Neuronal stem cell (in vitro differentiated cells): ENCODE data around the gene CIT.

Experiments used
- DNase-seq: peaks from one replicate; pipeline ENCODE4 v3.0.0-alpha.2; 2013; ENCODE audit warnings: low spot score
- H2AFZ ChIP-seq: one replicate; pipeline ENCODE4 v1.6.1; 2013; ENCODE audit warnings: mild to moderate bottlenecking, low read length, inconsistent platforms
- H2AK5ac ChIP-seq: 2 replicates; pipeline ENCODE4 v1.6.1; 2013; ENCODE audit warnings: low read depth, mild to moderate bottlenecking, inconsistent platforms, low read length, moderate library complexity, mixed read lengths
- H2BK120ac ChIP-seq: 2 replicates; pipeline ENCODE4 v1.6.1; 2013; ENCODE audit warnings: low read depth, mild to moderate bottlenecking, inconsistent platforms, low read length, moderate library complexity, mixed read lengths
- H2BK12ac ChIP-seq: one replicate; pipeline ENCODE4 v1.6.1; 2013; ENCODE audit warnings: low read length, inconsistent platforms
- H2BK15ac ChIP-seq: 2 replicates; pipeline ENCODE4 v1.6.1; 2013; ENCODE audit warnings: mild to moderate bottlenecking, low read length, inconsistent platforms, mixed read lengths
- H2BK5ac ChIP-seq: one replicate; pipeline ENCODE4 v1.6.1; 2013; ENCODE audit warnings: inconsistent platforms, mild to moderate bottlenecking, low read length, moderate library complexity
- H3K14ac ChIP-seq: one replicate; pipeline ENCODE4 v1.6.1; 2013; ENCODE audit warnings: low read length, inconsistent platforms
- H3K18ac ChIP-seq: 2 replicates; pipeline ENCODE4 v1.6.1; 2013; ENCODE audit warnings: low read length, inconsistent platforms
- H3K23ac ChIP-seq: 2 replicates; pipeline ENCODE4 v1.6.1; 2013; ENCODE audit warnings: low read depth, mild to moderate bottlenecking, mixed read lengths, low read length, inconsistent platforms; ENCODE audit not compliant: poor library complexity
- H3K27ac ChIP-seq: replicated peaks from 3 replicates; pipeline ENCODE4 v1.5.1; 2013; ENCODE audit warnings: low read length, inconsistent platforms
- H3K27me3 ChIP-seq, 3 experiments: 2 replicates each; pipeline ENCODE4 v1.6.1; 2013; ENCODE audit warnings: low read length in 3 of 3, mild to moderate bottlenecking in 2 of 3, inconsistent platforms in 1 of 3, low read depth in 1 of 3, mixed read lengths in 1 of 3, moderate library complexity in 1 of 3; ENCODE audit not compliant: control insufficient read depth in 3 of 3, insufficient read depth in 3 of 3
- H3K36me3 ChIP-seq, 2 donors: replicated peaks in 1 of 2; 2 replicates each; pipeline ENCODE4 v1.6.1; 2013; ENCODE audit warnings: low read length in 2 of 2; ENCODE audit not compliant: control insufficient read depth in 2 of 2, insufficient read depth in 2 of 2
- H3K4ac ChIP-seq: 2 replicates; pipeline ENCODE4 v1.6.1; 2013; ENCODE audit warnings: inconsistent platforms, mild to moderate bottlenecking, low read length, moderate library complexity
- H3K4me1 ChIP-seq, 2 donors: 1 replicate in 1 of 2; 2 replicates in 1 of 2; pipeline ENCODE4 v1.6.1; 2013; ENCODE audit warnings: low read length in 2 of 2, low read depth in 1 of 2; ENCODE audit not compliant: control insufficient read depth in 2 of 2, insufficient read depth in 1 of 2
- H3K4me2 ChIP-seq: one replicate; pipeline ENCODE4 v1.6.1; 2013; ENCODE audit warnings: mild to moderate bottlenecking, low read length, inconsistent platforms; ENCODE audit not compliant: insufficient read depth, poor library complexity, severe bottlenecking
- H3K4me3 ChIP-seq, 2 donors: 2 replicates each; pipeline ENCODE4 v1.5.1; 2013; ENCODE audit warnings: low read length in 2 of 2, mild to moderate bottlenecking in 2 of 2, inconsistent platforms in 1 of 2, moderate library complexity in 1 of 2
- H3K79me1 ChIP-seq: one replicate; pipeline ENCODE4 v1.6.1; 2013; ENCODE audit warnings: low read depth, mild to moderate bottlenecking, inconsistent platforms, low read length, moderate library complexity
- H3K9ac ChIP-seq: one replicate; pipeline ENCODE4 v1.6.1; 2013; ENCODE audit warnings: mild to moderate bottlenecking, low read depth, low read length, inconsistent platforms; ENCODE audit not compliant: poor library complexity
- H3K9me3 ChIP-seq, 2 donors: replicated peaks in 1 of 2; 2 replicates each; pipeline versions ENCODE3 to v1.6.1; 2013; ENCODE audit warnings: low read length in 2 of 2, mild to moderate bottlenecking in 2 of 2, inconsistent platforms in 1 of 2, low read depth in 1 of 2, mixed read lengths in 1 of 2, moderate library complexity in 1 of 2; ENCODE audit not compliant: control insufficient read depth in 2 of 2, insufficient read depth in 1 of 2
- H4K8ac ChIP-seq: one replicate; pipeline ENCODE4 v1.6.1; 2013; ENCODE audit warnings: low read depth, mild to moderate bottlenecking, inconsistent platforms, low read length, moderate library complexity
- H4K91ac ChIP-seq: one replicate; pipeline ENCODE4 v1.6.1; 2013; ENCODE audit warnings: low read length, low read depth, mild to moderate bottlenecking, inconsistent platforms; ENCODE audit not compliant: poor library complexity
- WGBS, 2 donors: extraction: QIAGEN DNeasy Blood & Tissue Kit; methylation state at CpG; one replicate each; pipeline ENCODE4 v1.1.7; 2013; ENCODE audit warnings: missing lambda C conversion rate in 2 of 2, mixed read lengths in 1 of 2; ENCODE audit not compliant: insufficient read length in 2 of 2, insufficient replicate concordance in 1 of 2; ENCODE audit errors: extremely low coverage in 2 of 2; 5-methylcytosine and 5-hydroxymethylcytosine counted together

Gene CIT

GRCh38 chr12:119727600-119728443 lies 149.3 kb downstream of the CIT start:
- no peak overlapping the region for H3K9ac ChIP-seq
- no peaks in the 10 kb centered on the region for H3K9me3 ChIP-seq
- WGBS, 2 donors: no CpG with 5 or more reads among the region's 3 CpGs
- H2AFZ ChIP-seq: no peak overlapping the region
- H2BK120ac ChIP-seq: no peak overlapping the region
- no peak overlapping the region for H3K23ac ChIP-seq
- no peak overlapping the region for H3K4me3 ChIP-seq
- H3K79me1 ChIP-seq: no peaks in the 10 kb centered on the region
- H4K8ac ChIP-seq: no peak overlapping the region
- DNase-seq: no peak
- H2BK5ac ChIP-seq: no peak overlapping the region
- no peak overlapping the region for H2BK12ac ChIP-seq
- H3K18ac ChIP-seq: no peak overlapping the region
- no peak overlapping the region for H3K27ac ChIP-seq
- H3K4me1 ChIP-seq: no peaks in the 10 kb centered on the region
- H3K14ac ChIP-seq: no peak overlapping the region
- no peak overlapping the region for H3K4me2 ChIP-seq
- H3K27me3 ChIP-seq: no peaks in the 10 kb centered on the region
- H4K91ac ChIP-seq: no peak overlapping the region
- H2AK5ac ChIP-seq: no peak overlapping the region
- H2BK15ac ChIP-seq: no peak overlapping the region
- H3K36me3 ChIP-seq: peaks cover 11 to 74% of the 10 kb centered on the region in 2 donors
- no peak overlapping the region for H3K4ac ChIP-seq

- H3K4me3 ChIP-seq: no peak overlapping the region
- no peak overlapping the region for H2AK5ac ChIP-seq
- no peak overlapping the region for H2BK12ac ChIP-seq
- H3K18ac ChIP-seq: no peak overlapping the region
- no peaks in the 10 kb centered on the region for H3K79me1 ChIP-seq
- H2BK120ac ChIP-seq: no peak overlapping the region
- no CpG with 5 or more reads among the region's 4 CpGs for WGBS, 2 donors
- H2BK5ac ChIP-seq: no peak overlapping the region
- H3K4me2 ChIP-seq: no peak overlapping the region
- no peak overlapping the region for H2AFZ ChIP-seq
- H3K23ac ChIP-seq: no peak overlapping the region
- H3K27ac ChIP-seq: no peak overlapping the region
- H2BK15ac ChIP-seq: no peak overlapping the region
- no peak overlapping the region for H3K14ac ChIP-seq
- H4K91ac ChIP-seq: no peak overlapping the region
- DNase-seq: no peak
- no peaks in the 10 kb centered on the region for H3K4me1 ChIP-seq
- H3K4ac ChIP-seq: no peak overlapping the region
- no peaks in the 10 kb centered on the region for H3K9me3 ChIP-seq
- no peak overlapping the region for H4K8ac ChIP-seq
- H3K36me3 ChIP-seq: peaks cover 12 to 84% of the 10 kb centered on the region in 2 donors
- H3K27me3 ChIP-seq: no peaks in the 10 kb centered on the region
- no peak overlapping the region for H3K9ac ChIP-seq
These were observed 151.6 kb downstream of the CIT start for GRCh38 chr12:119725523-119725922.

- no peak overlapping the region for H2BK15ac ChIP-seq
These were observed 155.8 kb downstream of the CIT start for GRCh38 chr12:119721306-119721705.

DNA sequence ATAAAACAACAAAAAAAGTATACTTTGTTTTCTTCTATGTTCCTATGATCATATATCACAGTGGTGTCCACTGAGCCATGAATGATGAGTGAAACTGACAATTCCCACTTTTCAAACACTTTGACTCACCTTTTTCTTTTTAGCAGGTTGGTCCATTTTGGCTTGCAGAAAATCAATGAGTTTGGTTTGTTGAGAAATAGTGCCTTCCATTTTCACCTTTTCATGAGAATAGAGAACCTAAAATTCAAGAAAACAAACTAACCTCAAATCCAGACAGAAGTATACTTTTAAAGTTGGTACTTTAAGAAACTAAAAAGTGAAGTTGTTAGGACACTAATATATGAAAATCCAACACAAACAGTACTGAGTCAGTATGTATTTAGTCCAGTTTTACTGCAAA lies 156.8 kb downstream of the CIT start:
- no peak overlapping the region for H3K9ac ChIP-seq
- H3K18ac ChIP-seq: no peak overlapping the region
- no peaks in the 10 kb centered on the region for H3K4me1 ChIP-seq
- H3K27me3 ChIP-seq: no peaks in the 10 kb centered on the region
- no peak overlapping the region for H3K4me2 ChIP-seq
- no peak overlapping the region for H3K4me3 ChIP-seq
- H2BK120ac ChIP-seq: no peak overlapping the region
- H3K27ac ChIP-seq: no peak overlapping the region
- no peak overlapping the region for H3K23ac ChIP-seq
- H3K79me1 ChIP-seq: no peaks in the 10 kb centered on the region
- no peak overlapping the region for H2BK5ac ChIP-seq
- no peaks in the 10 kb centered on the region for H3K9me3 ChIP-seq
- no peak overlapping the region for H2BK12ac ChIP-seq
- H2BK15ac ChIP-seq: no peak overlapping the region
- no peak for DNase-seq
- H2AFZ ChIP-seq: no peak overlapping the region
- H4K8ac ChIP-seq: no peak overlapping the region
- H4K91ac ChIP-seq: no peak overlapping the region
- H2AK5ac ChIP-seq: no peak overlapping the region
- H3K36me3 ChIP-seq: peaks cover 22 to 81% of the 10 kb centered on the region in 2 donors
- no peak overlapping the region for H3K4ac ChIP-seq
- H3K14ac ChIP-seq: no peak overlapping the region

More at GRCh38 chr12:119721306-119721705, 155.8 kb downstream of the CIT start:
- Histone ChIP-seq H3K23ac (no peak overlapping the region), H3K18ac (no peak overlapping the region), H2BK5ac (no peak overlapping the region), H2BK120ac (no peak overlapping the region), H3K9ac (no peak overlapping the region), H2AK5ac (no peak overlapping the region), H4K91ac (no peak overlapping the region), H3K4me3 (no peak overlapping the region), H3K14ac (no peak overlapping the region), H3K4me1 (no peaks in the 10 kb centered on the region), H3K27me3 (no peaks in the 10 kb centered on the region), H2BK12ac (no peak overlapping the region), H3K36me3 (peaks cover 22 to 81% of the 10 kb centered on the region in 2 donors), H4K8ac (no peak overlapping the region), H3K9me3 (no peaks in the 10 kb centered on the region), H3K4ac (no peak overlapping the region), H3K4me2 (no peak overlapping the region), H3K27ac (no peak overlapping the region), H2AFZ (no peak overlapping the region), H3K79me1 (no peaks in the 10 kb centered on the region)
- whole genome bisulfite sequencing, 2 donors: no CpG with 5 or more reads among the region's 4 CpGs
- no peak for DNase-seq
